Measurements from ENCODE around the gene TPRG1L. TPM values are rescaled to one million over a fixed set of nuclear protein-coding genes. Genes with fewer than 3 reads are reported as not detected.

The TPRG1L gene
- total and polyA plus RNA-seq, 2 experiments from 2014 or later: 6.2 to 20.3 TPM

DNA sequence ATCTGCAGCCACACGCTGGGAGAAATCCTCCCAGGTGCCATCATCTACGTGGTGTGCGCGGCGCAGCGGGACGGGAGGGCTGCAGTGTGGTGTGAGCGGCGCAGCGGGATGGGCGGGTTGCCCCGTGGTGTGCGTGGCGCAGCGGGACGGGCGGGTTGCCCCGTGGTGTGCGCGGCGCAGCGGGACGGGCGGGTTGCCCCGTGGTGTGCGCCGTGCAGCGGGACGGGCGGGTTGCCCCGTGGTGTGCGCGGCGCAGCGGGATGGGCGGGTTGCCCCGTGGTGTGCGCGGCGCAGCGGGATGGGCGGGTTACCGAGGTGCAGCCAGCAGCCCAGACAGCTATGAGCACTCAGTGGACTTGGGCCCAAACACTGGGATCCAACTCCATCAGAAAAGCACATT lies 20.4 kb downstream of the TPRG1L start:
- DNase-seq (ENCODE audit: low spot score) (no peak), ATAC-seq (no peak)
- Histone ChIP-seq H3K9me2 (ENCODE audit: insufficient read depth) (no peaks in the 10 kb centered on the region), H3K4me3 (no peak overlapping the region), H2AFZ (no peak overlapping the region), H3K79me2 (replicated peaks; ENCODE audit: insufficient read depth) (peaks cover 25% of the 10 kb centered on the region), H3K4me2 (no peak overlapping the region), H3K36me3 (ENCODE audit: insufficient read depth) (0 out of 2 replicates have a peak, but pooled peaks cover 11% of the 10 kb centered on the region), H3K27me3 (ENCODE audit: insufficient read depth) (peaks cover 3% of the 10 kb centered on the region), H3K4me1 (ENCODE audit: insufficient read depth) (peaks cover 9% of the 10 kb centered on the region; the same call in 1 of the 2 replicates), H3K27ac (ENCODE audit: low read depth) (no peak overlapping the region), H3F3A (replicated peaks; ENCODE audit: low read depth) (no peaks in the 10 kb centered on the region; the same call in 1 of the 2 replicates), H4K20me1 (replicated peaks; ENCODE audit: insufficient read depth) (peaks cover 16% of the 10 kb centered on the region)
- no peaks in the 10 kb centered on the region for H3K9me3 Mint-ChIP-seq
- H3K36me3 Mint-ChIP-seq (ENCODE audit: low read depth): peaks cover 11% of the 10 kb centered on the region
- H3K27me3 Mint-ChIP-seq (ENCODE audit: insufficient read depth, low read depth, poor library complexity): peaks cover 8% of the 10 kb centered on the region
- no peak for TF ChIP-seq POLR2AphosphoS5 (IDR thresholded peaks at IDR 0.05; ENCODE audit: low read depth)
- TF ChIP-seq, protein P1, sequence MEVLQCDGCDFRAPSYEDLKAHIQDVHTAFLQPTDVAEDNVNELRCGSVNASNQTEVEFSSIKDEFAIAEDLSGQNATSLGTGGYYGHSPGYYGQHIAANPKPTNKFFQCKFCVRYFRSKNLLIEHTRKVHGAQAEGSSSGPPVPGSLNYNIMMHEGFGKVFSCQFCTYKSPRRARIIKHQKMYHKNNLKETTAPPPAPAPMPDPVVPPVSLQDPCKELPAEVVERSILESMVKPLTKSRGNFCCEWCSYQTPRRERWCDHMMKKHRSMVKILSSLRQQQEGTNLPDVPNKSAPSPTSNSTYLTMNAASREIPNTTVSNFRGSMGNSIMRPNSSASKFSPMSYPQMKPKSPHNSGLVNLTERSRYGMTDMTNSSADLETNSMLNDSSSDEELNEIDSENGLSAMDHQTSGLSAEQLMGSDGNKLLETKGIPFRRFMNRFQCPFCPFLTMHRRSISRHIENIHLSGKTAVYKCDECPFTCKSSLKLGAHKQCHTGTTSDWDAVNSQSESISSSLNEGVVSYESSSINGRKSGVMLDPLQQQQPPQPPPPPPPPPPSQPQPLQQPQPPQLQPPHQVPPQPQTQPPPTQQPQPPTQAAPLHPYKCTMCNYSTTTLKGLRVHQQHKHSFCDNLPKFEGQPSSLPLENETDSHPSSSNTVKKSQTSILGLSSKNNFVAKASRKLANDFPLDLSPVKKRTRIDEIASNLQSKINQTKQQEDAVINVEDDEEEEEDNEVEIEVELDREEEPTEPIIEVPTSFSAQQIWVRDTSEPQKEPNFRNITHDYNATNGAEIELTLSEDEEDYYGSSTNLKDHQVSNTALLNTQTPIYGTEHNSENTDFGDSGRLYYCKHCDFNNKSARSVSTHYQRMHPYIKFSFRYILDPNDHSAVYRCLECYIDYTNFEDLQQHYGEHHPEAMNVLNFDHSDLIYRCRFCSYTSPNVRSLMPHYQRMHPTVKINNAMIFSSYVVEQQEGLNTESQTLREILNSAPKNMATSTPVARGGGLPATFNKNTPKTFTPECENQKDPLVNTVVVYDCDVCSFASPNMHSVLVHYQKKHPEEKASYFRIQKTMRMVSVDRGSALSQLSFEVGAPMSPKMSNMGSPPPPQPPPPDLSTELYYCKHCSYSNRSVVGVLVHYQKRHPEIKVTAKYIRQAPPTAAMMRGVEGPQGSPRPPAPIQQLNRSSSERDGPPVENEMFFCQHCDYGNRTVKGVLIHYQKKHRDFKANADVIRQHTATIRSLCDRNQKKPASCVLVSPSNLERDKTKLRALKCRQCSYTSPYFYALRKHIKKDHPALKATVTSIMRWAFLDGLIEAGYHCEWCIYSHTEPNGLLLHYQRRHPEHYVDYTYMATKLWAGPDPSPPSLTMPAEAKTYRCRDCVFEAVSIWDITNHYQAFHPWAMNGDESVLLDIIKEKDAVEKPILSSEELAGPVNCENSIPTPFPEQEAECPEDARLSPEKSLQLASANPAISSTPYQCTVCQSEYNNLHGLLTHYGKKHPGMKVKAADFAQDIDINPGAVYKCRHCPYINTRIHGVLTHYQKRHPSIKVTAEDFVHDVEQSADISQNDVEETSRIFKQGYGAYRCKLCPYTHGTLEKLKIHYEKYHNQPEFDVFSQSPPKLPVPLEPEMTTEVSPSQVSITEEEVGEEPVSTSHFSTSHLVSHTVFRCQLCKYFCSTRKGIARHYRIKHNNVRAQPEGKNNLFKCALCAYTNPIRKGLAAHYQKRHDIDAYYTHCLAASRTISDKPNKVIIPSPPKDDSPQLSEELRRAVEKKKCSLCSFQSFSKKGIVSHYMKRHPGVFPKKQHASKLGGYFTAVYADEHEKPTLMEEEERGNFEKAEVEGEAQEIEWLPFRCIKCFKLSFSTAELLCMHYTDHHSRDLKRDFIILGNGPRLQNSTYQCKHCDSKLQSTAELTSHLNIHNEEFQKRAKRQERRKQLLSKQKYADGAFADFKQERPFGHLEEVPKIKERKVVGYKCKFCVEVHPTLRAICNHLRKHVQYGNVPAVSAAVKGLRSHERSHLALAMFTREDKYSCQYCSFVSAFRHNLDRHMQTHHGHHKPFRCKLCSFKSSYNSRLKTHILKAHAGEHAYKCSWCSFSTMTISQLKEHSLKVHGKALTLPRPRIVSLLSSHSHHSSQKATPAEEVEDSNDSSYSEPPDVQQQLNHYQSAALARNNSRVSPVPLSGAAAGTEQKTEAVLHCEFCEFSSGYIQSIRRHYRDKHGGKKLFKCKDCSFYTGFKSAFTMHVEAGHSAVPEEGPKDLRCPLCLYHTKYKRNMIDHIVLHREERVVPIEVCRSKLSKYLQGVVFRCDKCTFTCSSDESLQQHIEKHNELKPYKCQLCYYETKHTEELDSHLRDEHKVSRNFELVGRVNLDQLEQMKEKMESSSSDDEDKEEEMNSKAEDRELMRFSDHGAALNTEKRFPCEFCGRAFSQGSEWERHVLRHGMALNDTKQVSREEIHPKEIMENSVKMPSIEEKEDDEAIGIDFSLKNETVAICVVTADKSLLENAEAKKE (CRISPR knock-in tag; IDR thresholded peaks at IDR 0.05): no peak
- TF ChIP-seq ZNF114 (CRISPR knock-in tag; IDR thresholded peaks at IDR 0.05): no peak
- TF ChIP-seq JUNB (IDR thresholded peaks at IDR 0.05; ENCODE audit: unreplicated experiment): no peak
- no peak for TF ChIP-seq CREB1 (CRISPR knock-in tag; IDR thresholded peaks at IDR 0.05; ENCODE audit: low read depth)
- no peak for TF ChIP-seq EZH2 (IDR thresholded peaks at IDR 0.05; ENCODE audit: low read depth, unreplicated experiment)
- TF ChIP-seq ZNF331 (CRISPR knock-in tag; IDR thresholded peaks at IDR 0.05; ENCODE audit: low read depth): no peak
- TF ChIP-seq EZH2phosphoT487 (IDR thresholded peaks at IDR 0.05; ENCODE audit: unreplicated experiment): no peak
- TF ChIP-seq, protein P2, sequence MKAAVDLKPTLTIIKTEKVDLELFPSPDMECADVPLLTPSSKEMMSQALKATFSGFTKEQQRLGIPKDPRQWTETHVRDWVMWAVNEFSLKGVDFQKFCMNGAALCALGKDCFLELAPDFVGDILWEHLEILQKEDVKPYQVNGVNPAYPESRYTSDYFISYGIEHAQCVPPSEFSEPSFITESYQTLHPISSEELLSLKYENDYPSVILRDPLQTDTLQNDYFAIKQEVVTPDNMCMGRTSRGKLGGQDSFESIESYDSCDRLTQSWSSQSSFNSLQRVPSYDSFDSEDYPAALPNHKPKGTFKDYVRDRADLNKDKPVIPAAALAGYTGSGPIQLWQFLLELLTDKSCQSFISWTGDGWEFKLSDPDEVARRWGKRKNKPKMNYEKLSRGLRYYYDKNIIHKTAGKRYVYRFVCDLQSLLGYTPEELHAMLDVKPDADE (IDR thresholded peaks at IDR 0.05): no peak
- no peak for TF ChIP-seq STAT1 (IDR thresholded peaks at IDR 0.05; ENCODE audit: unreplicated experiment)
- TF ChIP-seq, protein P3, sequence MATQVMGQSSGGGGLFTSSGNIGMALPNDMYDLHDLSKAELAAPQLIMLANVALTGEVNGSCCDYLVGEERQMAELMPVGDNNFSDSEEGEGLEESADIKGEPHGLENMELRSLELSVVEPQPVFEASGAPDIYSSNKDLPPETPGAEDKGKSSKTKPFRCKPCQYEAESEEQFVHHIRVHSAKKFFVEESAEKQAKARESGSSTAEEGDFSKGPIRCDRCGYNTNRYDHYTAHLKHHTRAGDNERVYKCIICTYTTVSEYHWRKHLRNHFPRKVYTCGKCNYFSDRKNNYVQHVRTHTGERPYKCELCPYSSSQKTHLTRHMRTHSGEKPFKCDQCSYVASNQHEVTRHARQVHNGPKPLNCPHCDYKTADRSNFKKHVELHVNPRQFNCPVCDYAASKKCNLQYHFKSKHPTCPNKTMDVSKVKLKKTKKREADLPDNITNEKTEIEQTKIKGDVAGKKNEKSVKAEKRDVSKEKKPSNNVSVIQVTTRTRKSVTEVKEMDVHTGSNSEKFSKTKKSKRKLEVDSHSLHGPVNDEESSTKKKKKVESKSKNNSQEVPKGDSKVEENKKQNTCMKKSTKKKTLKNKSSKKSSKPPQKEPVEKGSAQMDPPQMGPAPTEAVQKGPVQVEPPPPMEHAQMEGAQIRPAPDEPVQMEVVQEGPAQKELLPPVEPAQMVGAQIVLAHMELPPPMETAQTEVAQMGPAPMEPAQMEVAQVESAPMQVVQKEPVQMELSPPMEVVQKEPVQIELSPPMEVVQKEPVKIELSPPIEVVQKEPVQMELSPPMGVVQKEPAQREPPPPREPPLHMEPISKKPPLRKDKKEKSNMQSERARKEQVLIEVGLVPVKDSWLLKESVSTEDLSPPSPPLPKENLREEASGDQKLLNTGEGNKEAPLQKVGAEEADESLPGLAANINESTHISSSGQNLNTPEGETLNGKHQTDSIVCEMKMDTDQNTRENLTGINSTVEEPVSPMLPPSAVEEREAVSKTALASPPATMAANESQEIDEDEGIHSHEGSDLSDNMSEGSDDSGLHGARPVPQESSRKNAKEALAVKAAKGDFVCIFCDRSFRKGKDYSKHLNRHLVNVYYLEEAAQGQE (IDR thresholded peaks at IDR 0.05; ENCODE audit: unreplicated experiment): no peak
- no peak for TF ChIP-seq NANOG (IDR thresholded peaks at IDR 0.05; ENCODE audit: borderline replicate concordance)
- TF ChIP-seq CTCF (conservative IDR thresholded peaks at IDR 0.05; ENCODE audit: low read depth in 2 of 2): no peak
- H3K27ac Mint-ChIP-seq: no peak overlapping the region
- no peak overlapping the region for H3K4me3 Mint-ChIP-seq
- H3K4me1 Mint-ChIP-seq: 0 out of 3 replicates have a peak, but pooled peaks cover 3% of the 10 kb centered on the region
